ENCODE results near the gene TMEM242. TPM values are rescaled to one million over a fixed set of nuclear protein-coding genes. Genes with fewer than 3 reads are reported as not detected.

The TMEM242 gene
- total and polyA plus RNA-seq, 2 donors (not counting 3 experiments of a cell fraction or from before 2014, with no cell fraction given) = 5.3 to 15.5 TPM

DNA sequence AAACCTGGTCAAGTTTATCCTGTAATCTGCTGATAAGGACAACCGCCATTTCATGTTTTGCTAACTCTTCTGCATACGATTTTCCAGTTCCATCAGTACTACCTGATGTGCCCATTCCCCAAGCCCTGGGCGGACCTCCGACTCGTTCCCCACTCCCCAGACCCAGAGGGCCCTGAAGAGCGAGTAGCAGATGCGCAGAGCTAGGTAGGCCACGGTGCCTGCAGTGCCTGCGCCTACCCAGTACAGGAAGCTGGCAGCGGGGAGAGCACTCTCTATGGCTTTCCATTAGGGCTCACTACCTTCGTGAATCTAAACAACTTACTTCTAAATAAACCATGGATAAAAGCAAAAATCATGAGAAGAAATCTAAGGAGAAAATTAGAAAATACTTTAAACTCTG, 43.3 kb upstream of the TMEM242 start:
- Histone ChIP-seq H4K20me1 (replicated peaks; ENCODE audit: control insufficient read depth, extremely low read depth, insufficient read depth, low read length) (no peaks in the 10 kb centered on the region), H3K9ac (replicated peaks; ENCODE audit: extremely low read depth, insufficient read depth, low read length) (no peak overlapping the region), H3K27ac (ENCODE audit: insufficient read depth, low read depth, low read length) (no peak overlapping the region), H3K9me3 (replicated peaks; ENCODE audit: control insufficient read depth, insufficient read depth, low read length) (no peaks in the 10 kb centered on the region), H3K4me2 (ENCODE audit: insufficient read depth, low read length) (no peak overlapping the region), H2AFZ (ENCODE audit: low read depth, low read length) (no peak overlapping the region), H3K79me2 (ENCODE audit: control insufficient read depth, insufficient read depth, low read length) (no peaks in the 10 kb centered on the region), H3K27me3 (ENCODE audit: control insufficient read depth in 2 of 2, insufficient read depth in 2 of 2, low read length in 2 of 2) (peaks cover 3 to 4% of the 10 kb centered on the region in 2 experiments), H3K36me3 (ENCODE audit: control insufficient read depth in 2 of 2, extremely low read depth in 1 of 2, insufficient read depth in 2 of 2, low read length in 2 of 2) (no peaks in the 10 kb centered on the region), H3K9me1 (replicated peaks; ENCODE audit: control insufficient read depth, extremely low read depth, insufficient read depth, low read length) (no peaks in the 10 kb centered on the region), H3K4me3 (replicated peaks in 1 of 3; ENCODE audit: insufficient read depth in 1 of 3, low read depth in 1 of 3, low read length in 3 of 3) (no peak overlapping the region), H3K4me1 (ENCODE audit: control insufficient read depth, extremely low read depth, insufficient read depth, low read length) (no peaks in the 10 kb centered on the region)
- TF ChIP-seq, protein P1, sequence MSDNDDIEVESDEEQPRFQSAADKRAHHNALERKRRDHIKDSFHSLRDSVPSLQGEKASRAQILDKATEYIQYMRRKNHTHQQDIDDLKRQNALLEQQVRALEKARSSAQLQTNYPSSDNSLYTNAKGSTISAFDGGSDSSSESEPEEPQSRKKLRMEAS (IDR thresholded peaks at IDR 0.05; ENCODE audit: insufficient read depth, insufficient read length) = no peak
- no peak for TF ChIP-seq POLR2AphosphoS5 (IDR thresholded peaks at IDR 0.05; ENCODE audit: insufficient read depth, low read depth, low read length)
- no peak for TF ChIP-seq GATA2 (IDR thresholded peaks at IDR 0.05; ENCODE audit: insufficient read depth, insufficient read length, low read depth, low read length)
- no peak for TF ChIP-seq POLR2A (IDR thresholded peaks at IDR 0.05; ENCODE audit: low read depth, low read length)
- no peak for TF ChIP-seq EZH2 (IDR thresholded peaks at IDR 0.05; ENCODE audit: borderline replicate concordance, low read depth, low read length, severe bottlenecking)
- TF ChIP-seq MYC (IDR thresholded peaks at IDR 0.05; ENCODE audit: low read depth, low read length) = no peak
- TF ChIP-seq JUN (IDR thresholded peaks at IDR 0.05; ENCODE audit: borderline replicate concordance, insufficient read depth, insufficient read length, low read depth) = no peak
- TF ChIP-seq, protein P2, sequence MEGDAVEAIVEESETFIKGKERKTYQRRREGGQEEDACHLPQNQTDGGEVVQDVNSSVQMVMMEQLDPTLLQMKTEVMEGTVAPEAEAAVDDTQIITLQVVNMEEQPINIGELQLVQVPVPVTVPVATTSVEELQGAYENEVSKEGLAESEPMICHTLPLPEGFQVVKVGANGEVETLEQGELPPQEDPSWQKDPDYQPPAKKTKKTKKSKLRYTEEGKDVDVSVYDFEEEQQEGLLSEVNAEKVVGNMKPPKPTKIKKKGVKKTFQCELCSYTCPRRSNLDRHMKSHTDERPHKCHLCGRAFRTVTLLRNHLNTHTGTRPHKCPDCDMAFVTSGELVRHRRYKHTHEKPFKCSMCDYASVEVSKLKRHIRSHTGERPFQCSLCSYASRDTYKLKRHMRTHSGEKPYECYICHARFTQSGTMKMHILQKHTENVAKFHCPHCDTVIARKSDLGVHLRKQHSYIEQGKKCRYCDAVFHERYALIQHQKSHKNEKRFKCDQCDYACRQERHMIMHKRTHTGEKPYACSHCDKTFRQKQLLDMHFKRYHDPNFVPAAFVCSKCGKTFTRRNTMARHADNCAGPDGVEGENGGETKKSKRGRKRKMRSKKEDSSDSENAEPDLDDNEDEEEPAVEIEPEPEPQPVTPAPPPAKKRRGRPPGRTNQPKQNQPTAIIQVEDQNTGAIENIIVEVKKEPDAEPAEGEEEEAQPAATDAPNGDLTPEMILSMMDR (IDR thresholded peaks at IDR 0.05; ENCODE audit: extremely low read depth in 1 of 2, insufficient read depth in 1 of 2, low read depth in 1 of 2, low read length in 2 of 2) = no peak
- TF ChIP-seq FOS (IDR thresholded peaks at IDR 0.05; ENCODE audit: borderline replicate concordance, insufficient read depth, low read length) = no peak
- dilution Hi-C loops (cut with MboI; ENCODE audit: extremely low pct_ligation_motif_present, low sequenced_read_pairs) (no loop called here), intact Hi-C loops (cut with micrococcal nuclease) (no loop called here)
- CTCF ChIA-PET = no interaction called here
- FAIRE-seq = no peak
- DNase-seq (ENCODE audit: low read depth, low spot score) = no peak
- no TSS peak for BruUV-seq (replicated peaks)
- POLR2A ChIA-PET = no interaction called here

Data from endothelial cell of umbilical vein (primary cell).